ENCODE results near the gene P2RX6. TPM values are rescaled to one million over a fixed set of nuclear protein-coding genes. Genes with fewer than 3 reads are reported as not detected.

The P2RX6 gene
- total RNA-seq, 1 experiment from 2014 or later, result 0.46 TPM

GRCh38 chr22:21013657-21014201, 1.2 kb upstream of the P2RX6 start:
- H3K27ac ChIP-seq (ENCODE audit: low read length), result peak overlapping the region; percentile 65
- intact Hi-C loops (cut with micrococcal nuclease; ENCODE audit: unreplicated experiment), result no loop called here

GRCh38 chr22:21014202-21014725, 701 bp upstream of the P2RX6 start:
- Histone ChIP-seq H3K27ac (ENCODE audit: low read length) (peak overlapping the region; percentile 65; the same call in 1 of the 2 replicates), H3K9me3 (ENCODE audit: control insufficient read depth, insufficient read depth, low read depth, low read length) (no peaks in the 10 kb centered on the region), H3K27me3 (ENCODE audit: control insufficient read depth, insufficient read depth, low read length) (no peaks in the 10 kb centered on the region), H3K4me3 (ENCODE audit: low read depth in 2 of 2, low read length in 2 of 2) (peak overlapping the region; percentile 65 to 73), H3K4me1 (ENCODE audit: control insufficient read depth, insufficient read depth, low read length) (peaks cover 12% of the 10 kb centered on the region), H3K36me3 (ENCODE audit: control insufficient read depth, insufficient read depth, low read length) (no peaks in the 10 kb centered on the region)
- TF ChIP-seq SIN3A (IDR thresholded peaks at IDR 0.05; ENCODE audit: borderline replicate concordance, insufficient read depth, low read depth, low read length) (no peak), POLR2AphosphoS5 (IDR thresholded peaks at IDR 0.05; ENCODE audit: low read depth, low read length) (no peak), TCF7L2 (IDR thresholded peaks at IDR 0.05; ENCODE audit: low read depth, low read length) (no peak), REST (IDR thresholded peaks at IDR 0.05; ENCODE audit: insufficient read depth in 1 of 2, low read depth in 2 of 2, low read length in 1 of 2) (no peak), CTCF (IDR thresholded peaks at IDR 0.05) (no peak)
- in situ Hi-C loops (cut with HindIII; ENCODE audit: low pct_unique_long_range_greater_than_20kb, low sequenced_read_pairs), result no loop called here
- intact Hi-C loops (cut with micrococcal nuclease; ENCODE audit: unreplicated experiment), result no loop called here
- ATAC-seq (peak; percentile 95), DNase-seq (ENCODE audit: low read depth, low spot score) (no peak)
- BruUV-seq (replicated peaks), result no TSS peak
- POLR2A ChIA-PET, result no interaction called here
- CTCF ChIA-PET, result no interaction called here

More at GRCh38 chr22:21013657-21014201, 1.2 kb upstream of the P2RX6 start:
- Histone ChIP-seq H3K9me3 (ENCODE audit: control insufficient read depth, insufficient read depth, low read depth, low read length) (no peaks in the 10 kb centered on the region), H3K36me3 (ENCODE audit: control insufficient read depth, insufficient read depth, low read length) (no peaks in the 10 kb centered on the region), H3K4me1 (ENCODE audit: control insufficient read depth, insufficient read depth, low read length) (peaks cover 12% of the 10 kb centered on the region), H3K4me3 (ENCODE audit: low read depth in 2 of 2, low read length in 2 of 2) (peak overlapping the region; percentile 65 to 73), H3K27me3 (ENCODE audit: control insufficient read depth, insufficient read depth, low read length) (no peaks in the 10 kb centered on the region)
- peak; percentile 27 for ATAC-seq
- no TSS peak for BruUV-seq (replicated peaks)
- in situ Hi-C loops (cut with HindIII; ENCODE audit: low pct_unique_long_range_greater_than_20kb, low sequenced_read_pairs), result no loop called here
- DNase-seq (ENCODE audit: low read depth, low spot score), result no peak
- ChIA-PET POLR2A (no interaction called here), CTCF (no interaction called here)
- TF ChIP-seq SIN3A (IDR thresholded peaks at IDR 0.05; ENCODE audit: borderline replicate concordance, insufficient read depth, low read depth, low read length) (no peak), POLR2AphosphoS5 (IDR thresholded peaks at IDR 0.05; ENCODE audit: low read depth, low read length) (no peak), REST (IDR thresholded peaks at IDR 0.05; ENCODE audit: insufficient read depth in 1 of 2, low read depth in 2 of 2, low read length in 1 of 2) (no peak), TCF7L2 (IDR thresholded peaks at IDR 0.05; ENCODE audit: low read depth, low read length) (no peak), CTCF (IDR thresholded peaks at IDR 0.05) (no peak)

Measured in Panc1 (cell line).